GM12878 (cell line): ENCODE data around the gene FLT3LG. TPM values are rescaled to one million over a fixed set of nuclear protein-coding genes. Genes with fewer than 3 reads are reported as not detected.

Source experiments
- ATAC-seq: fragments of 200-7000 bp; cut with Tn5 transposase; 3 replicates; pipeline ENCODE4 v1.9.1; 2020; ENCODE audit warnings: mild to moderate bottlenecking, moderate library complexity
- BruUV-seq: library from RNA; stranded (reverse); fragments of 400-500 nt; replicated peaks from 2 replicates; lab custom pipeline; 2021; lab: Mats Ljungman, UMichigan
- CTCF ChIA-PET: fragments of 300-600 bp; sonication (Branson Sonifier 250); formaldehyde crosslinking; extraction: SDS; loops from one replicate; lab custom pipeline; 2021; ENCODE audit warnings: inconsistent platforms; lab: Yijun Ruan, JAX
- POLR2A ChIA-PET: fragments of 350-600 bp; formaldehyde crosslinking; extraction: SDS; loops from one replicate; lab custom pipeline; 2021; ENCODE audit warnings: inconsistent platforms; lab: Charles Lee
- RAD21 ChIA-PET: fragments of 300-600 bp; sonication (Branson Sonifier 250); formaldehyde crosslinking; loops from one replicate; lab custom pipeline; 2023; ENCODE audit warnings: antibody characterized with exemption; ENCODE audit not compliant: unreplicated experiment; lab: Charles Lee
- SMC1A ChIA-PET: fragments of 300-600 bp; sonication (Branson Sonifier 250); formaldehyde crosslinking; loops from one replicate; lab custom pipeline; 2023; ENCODE audit not compliant: unreplicated experiment, uncharacterized antibody; lab: Charles Lee
- DNase-seq: peaks from one replicate; pipeline ENCODE4 v3.0.0-alpha.2; 2011; ENCODE audit warnings: low read depth, low spot score
- FAIRE-seq: peaks from 3 replicates; lab custom pipeline; 2011; peaks lifted over from hg19 to GRCh38; lab: Jason Lieb, UNC
- H2AFZ ChIP-seq: 2 replicates; pipeline ENCODE4 v1.6.0; 2011; ENCODE audit warnings: low read depth, low read length, control low read depth; ENCODE audit not compliant: control insufficient read depth
- H3K27ac ChIP-seq: 2 replicates; pipeline ENCODE4 v1.5.1; 2011; ENCODE audit warnings: control low read depth; ENCODE audit not compliant: control insufficient read depth, insufficient read depth
- H3K27me3 ChIP-seq, 2 experiments: replicated peaks in 1 of 2; 2 replicates each; pipeline versions ENCODE4 v1.6.0 to v1.6.1; 2011; ENCODE audit warnings: low read length in 1 of 2; ENCODE audit not compliant: control insufficient read depth in 2 of 2, insufficient read depth in 2 of 2
- H3K36me3 ChIP-seq, 2 experiments: 2 replicates each; pipeline ENCODE4 v1.5.1; 2011; ENCODE audit warnings: low read length in 1 of 2; ENCODE audit not compliant: control insufficient read depth in 2 of 2, insufficient read depth in 2 of 2
- H3K4me1 ChIP-seq: 2 replicates; pipeline ENCODE4 v1.6.1; 2011; ENCODE audit warnings: mild to moderate bottlenecking, low read length, moderate library complexity, mixed read lengths; ENCODE audit not compliant: control insufficient read depth, insufficient read depth
- H3K4me2 ChIP-seq: 2 replicates; pipeline ENCODE4 v1.6.0; 2011; ENCODE audit warnings: control low read depth; ENCODE audit not compliant: control insufficient read depth, insufficient read depth
- H3K4me3 ChIP-seq: fragments of 200-600 bp; sonication (generic); 2 replicates; pipeline ENCODE4 v1.5.1; 2016
- H3K79me2 ChIP-seq: 2 replicates; pipeline ENCODE4 v1.6.0; 2011; ENCODE audit warnings: low read length; ENCODE audit not compliant: control insufficient read depth, insufficient read depth
- H3K9ac ChIP-seq: 2 replicates; pipeline ENCODE4 v1.8.0; 2011; ENCODE audit warnings: low read length, control low read depth, mixed read lengths; ENCODE audit not compliant: control insufficient read depth, insufficient read depth
- H3K9me3 ChIP-seq: replicated peaks from 3 replicates; pipeline ENCODE4 v1.5.1; 2011; ENCODE audit warnings: mild to moderate bottlenecking, low read length; ENCODE audit not compliant: control insufficient read depth, insufficient read depth
- H4K20me1 ChIP-seq: 2 replicates; pipeline ENCODE4 v1.6.0; 2011; ENCODE audit not compliant: control insufficient read depth, insufficient read depth
- BHLHE40 ChIP-seq, 2 experiments: fragments of 450-650 bp in 1 of 2; IDR thresholded peaks; 2 replicates each; pipeline ENCODE4 v1.6.1; 2011 to 2017; ENCODE audit warnings: low read depth in 2 of 2, borderline replicate concordance in 1 of 2, improper control_type of control experiment in 1 of 2, low read length in 1 of 2, mild to moderate bottlenecking in 1 of 2
- CBFB ChIP-seq: IDR thresholded peaks from 2 replicates; pipeline ENCODE4 v1.6.1; 2016; ENCODE audit warnings: antibody characterized with exemption, low read depth
- ELK1 ChIP-seq: IDR thresholded peaks from 2 replicates; pipeline ENCODE4 v1.6.1; 2012; ENCODE audit warnings: low read depth, low read length, improper control_type of control experiment
- FOXM1 ChIP-seq: IDR thresholded peaks from 2 replicates; pipeline ENCODE4 v1.6.1; 2012; ENCODE audit warnings: low read depth, mild to moderate bottlenecking, inconsistent platforms, low read length, moderate library complexity
- HSF1 ChIP-seq: fragments of 150-350 bp; IDR thresholded peaks from 2 replicates; pipeline ENCODE4 v1.6.1; 2014; ENCODE audit warnings: mild to moderate bottlenecking, low read depth, low read length
- MAX ChIP-seq: IDR thresholded peaks from 2 replicates; pipeline ENCODE4 v1.6.1; 2012; ENCODE audit warnings: low read depth, low read length, improper control_type of control experiment
- NR2C2 ChIP-seq: IDR thresholded peaks from 2 replicates; pipeline ENCODE4 v1.6.1; 2011; ENCODE audit warnings: borderline replicate concordance, low read depth; ENCODE audit not compliant: control insufficient read depth, insufficient read length
- TCF3 ChIP-seq: IDR thresholded peaks from 2 replicates; pipeline ENCODE4 v1.6.1; 2012; ENCODE audit warnings: low read depth, mild to moderate bottlenecking, low read length, borderline replicate concordance; ENCODE audit not compliant: insufficient read depth
- ZBED1 ChIP-seq: IDR thresholded peaks from 2 replicates; pipeline ENCODE4 v1.6.1; 2016; ENCODE audit warnings: borderline replicate concordance
- WGBS: methylation state at CpG from one replicate; pipeline ENCODE4 v1.1.6; 2016; ENCODE audit warnings: low lambda C conversion rate; ENCODE audit not compliant: insufficient replicate concordance, insufficient coverage; ENCODE audit errors: missing lambda C conversion rate; 5-methylcytosine and 5-hydroxymethylcytosine counted together
- in situ Hi-C: fragments of 300-500 bp; cut with MboI; formaldehyde crosslinking; loops from 9 replicates; pipeline ENCODE4 v1.14.3; 2018; ENCODE audit warnings: mixed read lengths
- intact Hi-C: fragments of 100-400 bp; cut with micrococcal nuclease; formaldehyde crosslinking; loops from one replicate; pipeline ENCODE4 v1.14.2; 2022; ENCODE audit not compliant: unreplicated experiment
- polyA plus RNA-seq, 11 experiments: library from polyadenylated mRNA; depleted of rRNA in 4 of 11; unstranded in 6 of 11; stranded (reverse) in 5 of 11; fragments of >200 nt; fragmentation: Nextera tagmentation in 4 of 11; fragmentation: Illumina TruSeq in 1 of 11; extraction: Ambion mirVana in 4 of 11; extraction: Trizol in 1 of 11; gene quantifications; 1 replicate in 1 of 11; 2 replicates in 10 of 11; pipeline versions ENCODE4 v1.2.1 to v1.2.3, GENCODE V29; 2011 to 2016; ENCODE audit warnings: inconsistent platforms in 2 of 11, missing spikeins in 2 of 11, low read depth in 1 of 11
- total RNA-seq, 4 experiments: library from RNA; depleted of rRNA in 3 of 4; stranded (reverse); fragments of >200 nt in 3 of 4; fragmentation: Illumina TruSeq in 1 of 4; extraction: Trizol in 1 of 4; gene quantifications; 2 replicates each; pipeline versions ENCODE4 v1.2.1 to v1.2.3, GENCODE V29; 2013 to 2021

Gene FLT3LG
- total and polyA plus RNA-seq, 10 of the 15 experiments (the other 5 are each of a cell fraction or from before 2014, with no cell fraction given) = 0.68 to 13.1 (median 4.3) TPM

- H3K4me3 ChIP-seq = no peak overlapping the region
- no peaks in the 10 kb centered on the region for H3K79me2 ChIP-seq
- SMC1A ChIA-PET = interaction anchor here (0.7 to 2.2 kb wide), 8 partner anchors 18 to 168 kb away, joined by 3 to 12 read pairs (median 4); partner anchors contain the start of genes PIH1D1 and RPS11
- ATAC-seq (no peak), DNase-seq (no peak), FAIRE-seq (no peak)
- CTCF ChIA-PET = interaction anchor here (0.6 to 5.9 kb wide), 27 partner anchors 9 to 247 kb away, joined by 3 to 68 read pairs (median 5); partner anchors contain the start of genes ALDH16A1, CD37, PIH1D1 and RPS11
- TF ChIP-seq ZBED1 = no peak
- no peak for TF ChIP-seq CBFB
- TF ChIP-seq NR2C2 = no peak
- no peak for TF ChIP-seq TCF3
- no peak for TF ChIP-seq FOXM1
- TF ChIP-seq HSF1 = no peak
- TF ChIP-seq BHLHE40 (IDR thresholded peaks at IDR 0.05; ENCODE audit: borderline replicate concordance in 1 of 2, low read depth in 2 of 2, low read length in 1 of 2) = no peak
- no peak for TF ChIP-seq MAX
- TF ChIP-seq ELK1 = no peak
- H3K36me3 ChIP-seq = 0 out of 4 replicates have a peak, but pooled peaks cover 0 to 2% of the 10 kb centered on the region in 2 experiments
- no peak overlapping the region for H3K4me2 ChIP-seq
- intact Hi-C loops = loop anchor here (2.0 to 5.0 kb wide), 2 partner anchors 74 to 141 kb away; no protein-coding TSS in a partner anchor
- no peaks in the 10 kb centered on the region for H4K20me1 ChIP-seq
- H3K27me3 ChIP-seq = no peaks in the 10 kb centered on the region
- POLR2A ChIA-PET = interaction anchor here (1.6 to 6.2 kb wide), 2 partner anchors 20 to 139 kb away, joined by 3 to 81 read pairs; partner anchors contain the start of genes ALDH16A1 and PIH1D1
- H2AFZ ChIP-seq = no peak overlapping the region
- no peaks in the 10 kb centered on the region for H3K9me3 ChIP-seq
- no peak overlapping the region for H3K9ac ChIP-seq
- no peak overlapping the region for H3K27ac ChIP-seq
- H3K4me1 ChIP-seq = peaks cover 42% of the 10 kb centered on the region
- no TSS peak for BruUV-seq
- WGBS = 70% methylated on average over 9 of the region's 9 CpGs
- in situ Hi-C loops = no loop called here
- RAD21 ChIA-PET = interaction anchor here (0.9 to 6.0 kb wide), 6 partner anchors 15 to 247 kb away, joined by 3 to 90 read pairs (median 4); partner anchors contain the start of genes ALDH16A1, PIH1D1 and RPL13A
Measured at GRCh38 chr19:49472936-49473335, 1.1 kb upstream of the FLT3LG start.
